OCI-LY7 (cell line): ENCODE data around the gene DLGAP4. TPM values are rescaled to one million over a fixed set of nuclear protein-coding genes. Genes with fewer than 3 reads are reported as not detected.

Experiments
- BruUV-seq: library from RNA; stranded (reverse); fragments of 400-500 nt; replicated peaks from 2 replicates; lab custom pipeline; 2021; lab: Mats Ljungman, UMichigan
- CTCF ChIA-PET: fragments of 300-600 bp; sonication (Branson Sonifier 250); formaldehyde crosslinking; loops from one replicate; lab custom pipeline; 2022; ENCODE audit warnings: antibody characterized with exemption; ENCODE audit not compliant: unreplicated experiment; lab: Charles Lee
- POLR2A ChIA-PET: fragments of 300-600 bp; sonication (Branson Sonifier 250); formaldehyde crosslinking; loops from one replicate; lab custom pipeline; 2022; ENCODE audit warnings: antibody characterized with exemption; lab: Charles Lee
- DNase-seq: peaks from one replicate; pipeline ENCODE4 v3.0.0-alpha.2; 2015; ENCODE audit warnings: low spot score
- H2AFZ ChIP-seq: fragments of 200-600 bp; sonication (generic), shearing (Covaris generic); 2 replicates; pipeline ENCODE4 v1.6.1; 2014; ENCODE audit warnings: mild to moderate bottlenecking, antibody characterized with exemption, low read length, moderate library complexity
- H3K27ac ChIP-seq: fragments of 200-600 bp; sonication (generic); 2 replicates; pipeline ENCODE4 v1.5.1; 2014; ENCODE audit warnings: mixed run types, low read depth, mild to moderate bottlenecking, moderate library complexity, low read length, inconsistent platforms; ENCODE audit not compliant: poor library complexity, severe bottlenecking
- H3K36me3 ChIP-seq: fragments of 200-600 bp; sonication (generic); 2 replicates; pipeline ENCODE4 v1.6.1; 2014; ENCODE audit warnings: mild to moderate bottlenecking, antibody characterized with exemption, low read length, moderate library complexity, mixed read lengths; ENCODE audit not compliant: insufficient read depth
- H3K4me1 ChIP-seq: fragments of 200-600 bp; sonication (generic); 2 replicates; pipeline ENCODE4 v1.5.1; 2014; ENCODE audit warnings: mild to moderate bottlenecking, low read length; ENCODE audit not compliant: insufficient read depth, poor library complexity, severe bottlenecking
- H3K4me2 ChIP-seq: fragments of 200-600 bp; sonication (generic); 2 replicates; pipeline ENCODE4 v1.6.1; 2014; ENCODE audit warnings: mild to moderate bottlenecking, low read length
- H3K4me3 ChIP-seq: fragments of 200-600 bp; sonication (generic); 2 replicates; pipeline ENCODE4 v1.5.1; 2014; ENCODE audit warnings: mild to moderate bottlenecking, low read depth, low read length; ENCODE audit not compliant: poor library complexity, severe bottlenecking
- H3K79me2 ChIP-seq: fragments of 200-600 bp; sonication (generic); 2 replicates; pipeline ENCODE4 v1.6.1; 2016; ENCODE audit warnings: low read depth, mild to moderate bottlenecking, low read length, moderate library complexity, mixed read lengths; ENCODE audit not compliant: insufficient read depth
- H3K9me2 ChIP-seq: fragments of 200-600 bp; sonication (generic); 2 replicates; pipeline ENCODE4 v1.6.1; 2016; ENCODE audit warnings: mild to moderate bottlenecking, low read length, mixed read lengths; ENCODE audit not compliant: insufficient read depth
- H3K9me3 ChIP-seq: fragments of 200-600 bp; sonication (generic); 2 replicates; pipeline ENCODE4 v1.6.1; 2014; ENCODE audit warnings: mild to moderate bottlenecking, mixed run types, low read length, mixed read lengths
- H4K20me1 ChIP-seq: fragments of 200-600 bp; sonication (generic); 2 replicates; pipeline ENCODE4 v1.6.1; 2014; ENCODE audit warnings: mild to moderate bottlenecking, antibody characterized with exemption, low read length, moderate library complexity, mixed read lengths; ENCODE audit not compliant: insufficient read depth
- EZH2phosphoT487 ChIP-seq: fragments of 200-600 bp; sonication (generic); IDR thresholded peaks from 2 replicates; pipeline ENCODE4 v1.6.1; 2018; ENCODE audit warnings: low read depth, borderline replicate concordance, mild to moderate bottlenecking, mixed run types, antibody characterized with exemption, low read length, moderate library complexity, mixed read lengths
- intact Hi-C: fragments of 100-400 bp; cut with micrococcal nuclease; formaldehyde crosslinking; loops from one replicate; pipeline ENCODE4 v1.10.0; 2022; ENCODE audit not compliant: unreplicated experiment
- total RNA-seq, 2 experiments: library from RNA; depleted of rRNA in 1 of 2; stranded (reverse); fragments of >200 nt in 1 of 2; shearing (Covaris generic) in 1 of 2; gene quantifications; 2 replicates each; pipeline ENCODE4 v1.2.3, GENCODE V29; 2014 to 2022
- TF ChIP-seq, protein P1 (sequence below): fragments of 200-600 bp; sonication (generic); conservative IDR thresholded peaks from 2 replicates; pipeline ENCODE4 v1.5.1; 2014; ENCODE audit warnings: mild to moderate bottlenecking, antibody characterized with exemption, low read length, moderate library complexity, mixed read lengths

The DLGAP4 gene
- total RNA-seq, 2 experiments from 2014 or later: 7.7 to 41.6 TPM

DNA sequence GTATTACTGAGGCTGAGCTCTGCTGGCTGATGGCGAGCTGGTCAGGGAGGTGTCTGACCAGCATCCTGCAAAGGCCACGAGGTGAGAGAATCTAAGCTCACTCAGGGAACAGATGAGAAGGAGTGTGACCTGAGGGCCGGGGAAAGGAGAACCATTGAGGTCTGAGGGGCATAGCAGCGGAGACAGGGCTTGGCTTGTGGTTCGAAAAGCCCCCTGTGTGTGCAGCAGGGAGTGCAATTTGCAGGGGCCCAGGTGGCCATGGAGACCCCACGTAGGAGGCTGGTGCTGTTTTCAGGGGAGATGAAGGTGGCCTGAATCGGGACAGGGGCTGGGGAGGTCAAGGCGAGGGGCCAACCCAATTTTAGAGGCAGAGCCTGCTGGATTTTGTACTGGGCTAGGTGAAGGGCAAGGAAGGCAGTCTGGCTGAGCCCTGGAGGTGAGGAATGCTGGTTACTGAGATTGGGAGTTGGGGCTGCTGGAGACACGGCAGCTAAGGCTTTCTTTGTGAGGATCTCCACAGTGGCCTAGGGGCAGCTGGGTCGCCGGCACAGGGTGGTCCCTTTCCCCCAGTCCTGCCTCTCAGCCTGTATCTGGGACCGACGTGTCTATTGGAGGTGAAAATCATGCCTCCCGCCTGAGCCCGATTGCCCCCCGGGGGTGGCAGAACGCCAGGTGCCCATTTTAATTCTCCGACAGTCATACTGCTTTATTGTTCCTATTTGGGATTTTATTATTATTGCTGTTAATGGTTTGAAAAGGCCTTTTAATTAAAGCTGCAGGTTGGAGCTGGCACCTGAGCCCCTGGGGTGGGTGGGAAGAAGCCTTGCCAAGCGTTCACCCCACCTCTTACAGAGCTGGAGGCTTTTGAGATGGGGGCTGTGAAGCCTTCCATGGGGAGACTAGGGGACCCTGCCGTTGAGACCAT lies 28.4 kb downstream of the DLGAP4 start:
- CTCF ChIA-PET: no interaction called here
- Histone ChIP-seq H4K20me1 (no peaks in the 10 kb centered on the region), H3K4me1 (no peaks in the 10 kb centered on the region), H3K36me3 (no peaks in the 10 kb centered on the region), H2AFZ (no peak overlapping the region), H3K79me2 (no peaks in the 10 kb centered on the region), H3K4me3 (no peak overlapping the region), H3K4me2 (no peak overlapping the region), H3K9me3 (no peaks in the 10 kb centered on the region), H3K9me2 (no peaks in the 10 kb centered on the region), H3K27ac (no peak overlapping the region)
- BruUV-seq: no TSS peak
- no peak for TF ChIP-seq EZH2phosphoT487
- TF ChIP-seq, protein P1, sequence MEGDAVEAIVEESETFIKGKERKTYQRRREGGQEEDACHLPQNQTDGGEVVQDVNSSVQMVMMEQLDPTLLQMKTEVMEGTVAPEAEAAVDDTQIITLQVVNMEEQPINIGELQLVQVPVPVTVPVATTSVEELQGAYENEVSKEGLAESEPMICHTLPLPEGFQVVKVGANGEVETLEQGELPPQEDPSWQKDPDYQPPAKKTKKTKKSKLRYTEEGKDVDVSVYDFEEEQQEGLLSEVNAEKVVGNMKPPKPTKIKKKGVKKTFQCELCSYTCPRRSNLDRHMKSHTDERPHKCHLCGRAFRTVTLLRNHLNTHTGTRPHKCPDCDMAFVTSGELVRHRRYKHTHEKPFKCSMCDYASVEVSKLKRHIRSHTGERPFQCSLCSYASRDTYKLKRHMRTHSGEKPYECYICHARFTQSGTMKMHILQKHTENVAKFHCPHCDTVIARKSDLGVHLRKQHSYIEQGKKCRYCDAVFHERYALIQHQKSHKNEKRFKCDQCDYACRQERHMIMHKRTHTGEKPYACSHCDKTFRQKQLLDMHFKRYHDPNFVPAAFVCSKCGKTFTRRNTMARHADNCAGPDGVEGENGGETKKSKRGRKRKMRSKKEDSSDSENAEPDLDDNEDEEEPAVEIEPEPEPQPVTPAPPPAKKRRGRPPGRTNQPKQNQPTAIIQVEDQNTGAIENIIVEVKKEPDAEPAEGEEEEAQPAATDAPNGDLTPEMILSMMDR: no peak
- DNase-seq: no peak
- intact Hi-C loops: no loop called here
- POLR2A ChIA-PET: no interaction called here

GRCh38 chr20:36335206-36335870 lies 29.2 kb downstream of the DLGAP4 start:
- no peaks in the 10 kb centered on the region for H4K20me1 ChIP-seq
- H3K4me3 ChIP-seq: no peak overlapping the region
- intact Hi-C loops: no loop called here
- no peak for DNase-seq
- no peaks in the 10 kb centered on the region for H3K79me2 ChIP-seq
- no peaks in the 10 kb centered on the region for H3K9me3 ChIP-seq
- TF ChIP-seq, protein P1: no peak
- TF ChIP-seq EZH2phosphoT487: no peak
- H3K4me1 ChIP-seq: no peaks in the 10 kb centered on the region
- H3K27ac ChIP-seq: no peak overlapping the region
- ChIA-PET CTCF (interaction anchor here (0.5 kb wide), 1 partner anchor 129 kb away, joined by 9 read pairs; no protein-coding TSS in a partner anchor), POLR2A (no interaction called here)
- no peak overlapping the region for H2AFZ ChIP-seq
- no peaks in the 10 kb centered on the region for H3K36me3 ChIP-seq
- no peak overlapping the region for H3K4me2 ChIP-seq
- no peaks in the 10 kb centered on the region for H3K9me2 ChIP-seq
- BruUV-seq: no TSS peak
